ENCODE results near the gene GALNT10.

GALNT10 gene

GRCh38 chr5:154236536-154237375, 46.2 kb downstream of the GALNT10 start:
- DNase-seq = no peak

GRCh38 chr5:154237376-154237743, 46.8 kb downstream of the GALNT10 start:
- no peak for DNase-seq

GRCh38 chr5:154237946-154238345, 47.4 kb downstream of the GALNT10 start:
- no peak for DNase-seq

- no peak for DNase-seq
These were observed 48.4 kb downstream of the GALNT10 start for GRCh38 chr5:154238776-154239481.

- no peak for DNase-seq
These were observed 50.1 kb downstream of the GALNT10 start for GRCh38 chr5:154240595-154240994.

GRCh38 chr5:154241021-154241420, 50.5 kb downstream of the GALNT10 start:
- DNase-seq = no peak

GRCh38 chr5:154242442-154242841, 51.9 kb downstream of the GALNT10 start:
- DNase-seq = no peak

- DNase-seq = no peak
These were observed 52.4 kb downstream of the GALNT10 start for GRCh38 chr5:154242964-154243376.

GRCh38 chr5:154243736-154244135, 53.2 kb downstream of the GALNT10 start:
- DNase-seq = no peak

- peak; percentile 58 for DNase-seq
These were observed 53.9 kb downstream of the GALNT10 start for GRCh38 chr5:154244476-154244875.

GRCh38 chr5:154248691-154249090, 58.2 kb downstream of the GALNT10 start:
- no peak for DNase-seq

GRCh38 chr5:154249826-154250225, 59.3 kb downstream of the GALNT10 start:
- no peak for DNase-seq

- DNase-seq = no peak
These were observed 61.0 kb downstream of the GALNT10 start for GRCh38 chr5:154251529-154251928.

- DNase-seq = no peak
These were observed 63.3 kb downstream of the GALNT10 start for GRCh38 chr5:154253807-154254206.

- DNase-seq = no peak
These were observed 64.4 kb downstream of the GALNT10 start for GRCh38 chr5:154254896-154255295.

GRCh38 chr5:154257046-154257445, 66.5 kb downstream of the GALNT10 start:
- no peak for DNase-seq

- DNase-seq = no peak
These were observed 68.1 kb downstream of the GALNT10 start for GRCh38 chr5:154258531-154259217.

- DNase-seq = no peak
These were observed 69.8 kb downstream of the GALNT10 start for GRCh38 chr5:154260224-154260927.

GRCh38 chr5:154262342-154262741, 71.8 kb downstream of the GALNT10 start:
- DNase-seq = peak; percentile 30

- no peak for DNase-seq
These were observed 74.1 kb downstream of the GALNT10 start for GRCh38 chr5:154264549-154265196.

- DNase-seq = no peak
These were observed 74.8 kb downstream of the GALNT10 start for GRCh38 chr5:154265197-154265773.

- no peak for DNase-seq
These were observed 77.0 kb downstream of the GALNT10 start for GRCh38 chr5:154267516-154267915.
